GM18508 (cell line): ENCODE measurements around the gene KLF16.
"Not testable (repeated sequence)": the region's sequence is repeated elsewhere in the genome, so short reads cannot be mapped to it uniquely, and the experiment has no call there.

Experiments used
- ATAC-seq: cut with Tn5 transposase; IDR thresholded peaks from one replicate; pipeline ENCODE4 v1.9.1; 2021; ENCODE audit warnings: moderate number of reproducible peaks; ENCODE audit not compliant: insufficient read depth, unreplicated experiment

KLF16 gene

GRCh38 chr19:1884719-1885334, 21.4 kb upstream of the KLF16 start:
- ATAC-seq: no peak

- ATAC-seq: no peak
Observed at GRCh38 chr19:1884291-1884718, 20.9 kb upstream of the KLF16 start.

- no peak for ATAC-seq
Observed at GRCh38 chr19:1883784-1884183, 20.4 kb upstream of the KLF16 start.

- ATAC-seq: no peak
Observed at GRCh38 chr19:1882786-1883692, 19.7 kb upstream of the KLF16 start.

GRCh38 chr19:1882089-1882785, 18.9 kb upstream of the KLF16 start:
- ATAC-seq: no peak

GRCh38 chr19:1881393-1882088, 18.2 kb upstream of the KLF16 start:
- not testable (repeated sequence) for ATAC-seq

- no peak for ATAC-seq
Observed at GRCh38 chr19:1880611-1881392, 17.4 kb upstream of the KLF16 start.

GRCh38 chr19:1879982-1880381, 16.6 kb upstream of the KLF16 start:
- not testable (repeated sequence) for ATAC-seq

- ATAC-seq: not testable (repeated sequence)
Observed at GRCh38 chr19:1878583-1878982, 15.2 kb upstream of the KLF16 start.

- not testable (repeated sequence) for ATAC-seq
Observed at GRCh38 chr19:1877280-1877660, 13.9 kb upstream of the KLF16 start.

GRCh38 chr19:1876496-1877279, 13.3 kb upstream of the KLF16 start:
- ATAC-seq: not testable (repeated sequence)

GRCh38 chr19:1875646-1876495, 12.5 kb upstream of the KLF16 start:
- ATAC-seq: no peak

GRCh38 chr19:1875265-1875645, 11.9 kb upstream of the KLF16 start:
- ATAC-seq: not testable (repeated sequence)

GRCh38 chr19:1874554-1875185, 11.3 kb upstream of the KLF16 start:
- no peak for ATAC-seq

GRCh38 chr19:1873524-1874473, 10.4 kb upstream of the KLF16 start:
- no peak for ATAC-seq

GRCh38 chr19:1872807-1873523, 9.6 kb upstream of the KLF16 start:
- no peak for ATAC-seq
